GM04504 (cell line): Measurements from ENCODE around the gene RNF10.
"Not testable (repeated sequence)": the region's sequence is repeated elsewhere in the genome, so short reads cannot be mapped to it uniquely, and the experiment has no call there.

Experiments used
- DNase-seq: peaks from one replicate; pipeline ENCODE4 v3.0.0-alpha.2; 2012; ENCODE audit warnings: low read depth

RNF10 gene

DNA sequence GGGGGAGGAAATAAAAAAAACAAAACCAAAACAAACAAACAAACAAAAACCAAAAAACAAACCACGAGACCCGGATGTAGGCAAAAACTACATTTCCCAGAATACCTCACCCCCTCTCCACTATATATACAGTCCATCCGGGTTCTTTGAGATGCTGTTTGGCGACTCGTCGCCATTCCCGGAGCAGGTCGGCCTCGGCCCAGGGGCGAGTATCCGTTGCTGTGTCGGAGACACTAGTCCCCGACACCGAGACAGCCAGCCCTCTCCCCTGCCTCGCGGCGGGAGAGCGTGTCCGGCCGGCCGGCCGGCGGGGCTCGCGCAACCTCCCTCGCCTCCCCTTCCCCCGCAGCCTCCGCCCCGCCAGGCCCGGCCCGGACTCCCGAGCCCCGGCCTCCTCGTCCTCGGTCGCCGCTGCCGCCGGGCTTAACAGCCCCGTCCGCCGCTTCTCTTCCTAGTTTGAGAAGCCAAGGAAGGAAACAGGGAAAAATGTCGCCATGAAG lies at the start of gene RNF10:
RNF10 (plus strand) TSS at position 154 of the 500 bp plus-strand sequence. CDS start 456 bp downstream, outside the sequence.
- peak; percentile 76 for DNase-seq

DNA sequence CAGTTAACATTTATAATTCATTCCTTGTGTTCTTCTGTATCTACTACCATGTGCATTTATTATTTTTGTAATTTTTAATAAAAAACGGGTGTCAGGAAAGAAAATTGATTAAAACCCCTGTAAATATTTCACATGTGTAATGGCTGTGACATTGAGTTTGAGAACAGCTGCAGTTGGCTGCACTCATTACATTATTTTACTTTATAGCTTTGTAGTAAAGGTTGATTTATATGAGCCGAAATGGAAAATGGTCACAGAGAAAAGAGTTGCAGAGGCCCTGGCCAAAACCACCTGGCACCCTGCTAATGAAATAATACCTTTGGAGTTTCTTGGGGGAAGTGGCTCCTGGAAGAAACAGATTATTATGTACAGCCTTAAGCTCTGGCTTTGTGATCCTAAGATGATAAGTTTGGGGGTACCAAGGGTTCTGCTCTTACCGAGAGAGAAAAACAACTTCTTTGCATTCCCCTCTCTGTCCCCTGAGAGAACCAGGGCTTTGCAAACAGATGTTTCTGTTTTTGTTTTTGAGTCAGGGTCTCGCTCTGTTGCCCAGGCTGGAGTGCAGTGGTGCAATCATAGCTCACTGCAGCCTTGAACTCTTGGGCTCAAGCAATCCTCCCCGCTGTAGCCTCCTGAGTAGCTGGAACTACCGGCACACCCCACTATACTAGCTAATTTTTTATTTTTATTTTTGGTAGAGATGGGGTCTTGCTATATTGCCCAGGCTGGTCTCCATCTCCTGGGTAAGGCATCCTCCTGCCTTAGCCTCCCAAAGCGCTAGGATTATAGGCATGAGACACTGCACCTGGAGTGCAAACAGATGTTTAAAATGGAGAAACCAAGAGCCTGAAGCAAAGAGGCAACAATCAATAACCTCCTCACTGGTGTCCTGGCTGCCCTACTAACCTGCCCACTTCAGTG lies 47.9 kb upstream of the RNF10 start:
- no peak for DNase-seq

DNA sequence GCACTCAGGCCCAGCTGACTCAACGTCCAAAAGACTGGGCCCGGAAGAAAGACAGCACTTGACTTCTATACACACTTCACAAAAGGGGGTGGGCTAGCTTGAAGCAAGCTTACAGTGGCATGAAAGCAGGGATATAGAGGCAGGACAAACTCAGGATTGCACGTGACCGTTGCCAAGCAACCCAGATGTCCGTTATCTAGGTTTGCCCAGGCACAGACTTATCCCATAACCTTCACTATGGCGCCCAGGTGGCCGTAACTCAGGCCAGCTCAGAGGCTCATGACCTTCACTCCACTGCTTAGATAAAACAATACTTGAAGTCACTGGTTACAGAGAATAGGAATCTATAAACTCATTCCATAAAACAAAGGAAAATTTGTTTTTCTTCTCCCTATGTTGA lies 46.6 kb upstream of the RNF10 start:
- not testable (repeated sequence) for DNase-seq

DNA sequence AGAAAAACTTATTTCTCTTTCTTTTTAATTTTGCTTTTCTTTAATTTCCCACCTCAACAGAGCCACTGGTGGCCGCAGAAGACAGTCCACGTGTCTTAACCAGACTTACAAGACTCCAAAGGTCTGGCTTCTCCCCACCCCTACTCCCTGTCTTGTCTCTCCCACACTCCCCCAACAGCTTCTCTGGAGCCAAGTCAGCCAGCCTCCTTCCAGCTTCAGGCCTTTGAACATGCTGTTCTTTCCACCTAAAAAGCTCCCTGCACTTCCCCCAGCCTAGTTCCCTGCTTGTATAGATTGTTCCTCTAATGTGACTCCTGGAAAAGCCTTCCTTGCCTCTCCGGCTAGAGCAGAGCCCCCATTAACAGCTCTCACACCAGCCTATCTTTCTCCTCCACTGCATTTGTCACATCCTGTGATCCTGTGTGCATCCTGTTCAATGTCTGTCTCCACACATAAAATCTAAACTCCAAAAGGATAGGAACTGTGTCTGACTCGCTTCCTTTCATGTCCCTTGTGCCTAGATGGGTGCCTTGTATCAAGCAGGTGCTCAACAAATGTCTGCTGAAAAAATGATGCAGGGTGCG lies 46.0 kb upstream of the RNF10 start:
- DNase-seq: no peak

DNA sequence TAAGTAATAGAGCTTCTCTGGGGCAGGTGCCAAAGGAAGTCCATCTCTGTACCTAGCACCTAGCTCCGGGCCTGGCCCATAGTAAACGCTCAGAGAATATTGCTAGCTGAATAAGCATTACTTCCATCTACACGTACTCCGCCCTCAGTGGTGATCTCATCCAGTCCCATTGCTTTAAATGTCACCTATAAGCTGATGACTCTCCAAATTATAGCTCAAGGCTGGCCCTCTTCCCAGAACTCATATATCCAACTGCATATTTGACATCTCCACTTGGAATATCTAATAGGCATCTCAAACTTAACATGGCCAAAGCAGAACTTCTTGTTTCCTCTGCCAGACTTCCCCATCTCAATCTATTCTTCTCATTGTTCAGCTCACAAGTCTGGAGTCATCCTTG lies 45.1 kb upstream of the RNF10 start:
- DNase-seq: no peak

DNA sequence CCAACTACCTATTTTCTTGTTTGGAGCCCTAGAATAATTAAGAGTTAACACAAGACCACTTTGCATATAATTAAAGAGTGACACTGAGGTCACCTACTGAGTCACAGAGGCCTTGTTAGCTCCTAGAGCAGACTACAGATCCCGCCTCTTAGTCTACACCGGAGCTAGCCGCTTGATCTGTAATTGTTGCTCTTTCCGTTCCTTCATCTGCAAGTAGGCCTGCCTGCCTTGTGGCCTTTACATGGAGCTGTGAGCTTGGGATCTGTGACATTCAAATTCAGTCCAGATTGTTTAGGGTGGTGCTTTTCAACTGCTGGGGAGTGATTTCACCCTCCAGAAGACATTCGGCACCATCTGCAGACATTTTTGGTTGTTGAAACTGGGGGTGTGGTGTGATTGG lies 43.8 kb upstream of the RNF10 start:
- DNase-seq: no peak

DNA sequence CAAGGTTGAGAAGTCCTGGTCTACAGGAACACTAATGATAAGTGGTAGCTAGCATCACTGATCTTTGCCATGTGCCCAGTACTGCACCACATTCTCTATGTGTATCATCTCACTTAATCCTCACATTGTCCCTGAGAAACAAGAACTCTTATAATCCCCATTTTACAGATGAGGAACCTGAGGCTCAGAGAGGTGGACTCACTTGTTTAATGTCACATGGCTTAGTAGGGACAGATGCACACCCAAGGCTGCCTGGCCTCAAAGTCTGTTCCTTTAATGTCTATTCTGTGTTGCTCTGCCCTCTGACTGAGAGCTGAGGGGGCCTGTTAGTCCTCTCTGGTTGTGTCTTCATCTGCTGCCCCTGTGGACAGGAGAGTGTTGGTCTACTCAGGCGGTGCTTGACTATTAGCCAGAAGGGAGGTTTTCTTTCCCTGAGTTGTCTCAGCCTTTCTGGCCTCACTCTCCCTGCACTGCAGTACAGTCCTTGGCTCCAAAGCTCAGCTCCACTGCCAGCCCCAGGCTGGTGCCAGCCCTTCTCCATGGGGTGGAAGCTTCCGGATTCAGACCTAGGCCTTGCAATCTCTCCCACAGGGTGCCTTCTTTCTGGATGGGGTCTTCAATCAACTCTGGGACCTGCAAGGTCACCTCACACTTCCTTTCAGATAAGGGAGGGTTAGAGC lies 43.2 kb upstream of the RNF10 start:
- DNase-seq: no peak

DNA sequence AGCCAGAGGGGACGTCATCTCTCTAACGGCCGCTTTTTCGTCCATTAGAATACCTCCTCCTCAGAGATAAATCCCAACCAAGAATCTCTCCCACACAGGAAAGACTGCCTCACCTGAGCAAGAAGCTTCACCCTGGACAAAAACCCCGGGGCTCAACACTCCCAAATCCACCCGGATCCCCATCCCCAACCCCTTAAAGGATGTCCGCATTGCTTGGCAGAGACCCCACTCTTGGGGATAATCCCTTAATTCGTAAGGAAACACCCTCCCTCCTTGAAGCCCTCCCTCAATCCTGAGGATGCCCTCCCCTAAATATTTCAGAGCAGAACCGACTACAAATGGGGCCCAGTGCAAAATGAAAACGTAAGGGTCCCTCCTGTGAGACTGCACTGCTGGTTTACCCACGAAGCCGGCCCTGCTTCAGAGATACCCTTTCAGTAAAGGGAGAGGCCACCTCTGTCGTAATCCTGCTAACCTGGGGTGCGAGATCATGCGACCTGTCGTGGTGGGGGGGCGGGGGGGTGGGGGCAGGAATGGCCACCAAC lies 38.9 kb upstream of the RNF10 start:
- no peak for DNase-seq

DNA sequence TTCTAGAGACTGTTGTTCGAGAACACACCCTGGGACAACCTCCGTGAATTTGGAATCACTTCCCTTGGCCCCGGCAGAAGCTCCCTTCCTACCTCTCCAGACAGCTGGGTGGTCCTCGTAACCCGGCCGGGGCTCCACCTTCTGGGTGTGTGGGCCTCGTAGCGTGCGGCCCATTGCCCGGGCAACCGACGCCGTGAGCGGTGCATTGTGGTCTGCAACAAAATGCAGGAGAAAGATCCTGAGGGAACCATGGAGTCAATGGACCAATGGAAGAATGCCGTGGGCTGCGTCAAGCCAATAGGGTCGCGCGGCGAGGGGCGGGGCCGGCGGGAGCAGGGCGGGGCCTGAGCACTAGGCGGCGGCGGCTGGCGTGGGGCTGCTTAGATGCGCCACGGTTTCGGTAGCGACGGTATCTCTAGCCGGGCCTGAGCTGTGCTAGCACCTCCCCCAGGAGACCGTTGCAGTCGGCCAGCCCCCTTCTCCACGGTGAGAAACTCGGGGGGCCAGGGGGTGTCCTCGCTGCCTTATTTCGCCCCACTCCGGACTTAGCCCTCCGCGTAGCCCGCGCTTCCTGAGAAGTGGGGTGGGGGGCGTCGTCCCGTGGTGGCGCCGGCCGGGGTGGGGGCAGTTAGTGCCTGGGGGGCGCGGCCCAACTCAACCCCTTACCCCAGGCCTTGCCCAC lies 38.3 kb upstream of the RNF10 start, which contains the start of gene DYNLL1:
DYNLL1 (plus strand) TSS at position 383 of the 682 bp plus-strand sequence. CDS start 309 bp downstream, outside the sequence.
- DNase-seq: peak; percentile 88

DNA sequence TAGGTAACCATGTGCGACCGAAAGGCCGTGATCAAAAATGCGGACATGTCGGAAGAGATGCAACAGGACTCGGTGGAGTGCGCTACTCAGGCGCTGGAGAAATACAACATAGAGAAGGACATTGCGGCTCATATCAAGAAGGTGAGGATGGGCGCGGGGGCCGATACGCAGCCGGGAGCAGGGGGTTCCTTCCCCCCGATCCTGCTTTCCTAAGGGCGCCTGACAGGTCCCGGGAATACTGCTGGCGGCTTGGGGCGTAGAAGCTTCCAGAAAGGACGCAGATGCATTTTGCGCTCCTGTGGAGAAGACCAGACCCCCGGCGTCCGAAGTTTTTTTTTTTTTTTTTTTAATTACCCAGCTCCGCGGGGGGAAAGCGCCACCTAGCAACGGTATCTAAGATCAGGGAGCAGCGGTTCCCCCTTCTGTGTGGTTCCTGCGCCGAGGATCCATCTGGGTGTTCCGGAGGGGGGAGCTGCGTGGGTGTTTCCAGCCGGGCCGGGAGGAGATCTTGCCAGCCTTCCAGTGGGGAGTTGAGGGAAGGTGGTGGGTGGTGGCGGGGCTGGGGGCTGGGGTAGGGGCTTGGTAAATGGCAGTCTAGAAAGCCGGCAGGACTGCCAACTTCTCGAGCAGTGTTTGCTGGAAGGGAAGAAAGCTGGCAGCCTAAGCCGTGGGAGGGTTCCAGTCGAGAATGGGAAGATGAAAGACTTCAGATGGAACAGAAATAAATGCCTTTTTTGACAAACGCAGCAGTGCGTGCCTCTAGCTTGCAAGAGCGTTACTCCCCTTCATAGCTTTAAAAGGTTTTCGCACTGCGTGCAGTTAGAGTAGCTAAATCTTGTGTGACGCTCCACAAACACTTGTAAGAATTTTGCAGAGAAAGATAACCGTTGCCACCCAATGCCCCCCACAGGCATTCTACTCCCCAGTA lies 37.5 kb upstream of the RNF10 start:
- no peak for DNase-seq

DNA sequence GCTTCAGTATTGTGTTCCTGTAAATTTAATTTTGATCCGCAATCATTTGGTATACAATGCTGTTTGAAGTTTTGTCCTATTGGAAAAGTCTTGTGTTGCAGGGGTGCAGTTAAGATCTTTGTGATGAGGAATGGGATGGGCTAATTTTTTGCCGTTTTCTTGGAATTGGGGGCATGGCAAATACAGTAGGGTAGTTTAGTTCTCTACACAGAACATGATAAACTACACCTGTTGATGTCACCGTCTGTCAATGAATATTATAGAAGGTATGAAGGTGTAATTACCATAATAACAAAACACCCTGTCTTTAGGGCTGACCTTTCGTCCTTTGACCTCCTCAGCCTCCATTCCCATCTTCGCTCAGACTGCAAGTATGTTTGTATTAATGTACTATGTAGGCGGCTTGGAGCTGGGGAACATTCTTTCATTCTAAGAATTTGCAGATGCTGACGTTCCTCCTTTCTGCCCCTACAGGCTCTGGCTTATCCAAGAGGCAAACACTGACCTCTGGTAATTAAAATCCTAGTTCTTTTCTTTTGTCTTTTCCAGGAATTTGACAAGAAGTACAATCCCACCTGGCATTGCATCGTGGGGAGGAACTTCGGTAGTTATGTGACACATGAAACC lies 36.5 kb upstream of the RNF10 start:
- DNase-seq: no peak

DNA sequence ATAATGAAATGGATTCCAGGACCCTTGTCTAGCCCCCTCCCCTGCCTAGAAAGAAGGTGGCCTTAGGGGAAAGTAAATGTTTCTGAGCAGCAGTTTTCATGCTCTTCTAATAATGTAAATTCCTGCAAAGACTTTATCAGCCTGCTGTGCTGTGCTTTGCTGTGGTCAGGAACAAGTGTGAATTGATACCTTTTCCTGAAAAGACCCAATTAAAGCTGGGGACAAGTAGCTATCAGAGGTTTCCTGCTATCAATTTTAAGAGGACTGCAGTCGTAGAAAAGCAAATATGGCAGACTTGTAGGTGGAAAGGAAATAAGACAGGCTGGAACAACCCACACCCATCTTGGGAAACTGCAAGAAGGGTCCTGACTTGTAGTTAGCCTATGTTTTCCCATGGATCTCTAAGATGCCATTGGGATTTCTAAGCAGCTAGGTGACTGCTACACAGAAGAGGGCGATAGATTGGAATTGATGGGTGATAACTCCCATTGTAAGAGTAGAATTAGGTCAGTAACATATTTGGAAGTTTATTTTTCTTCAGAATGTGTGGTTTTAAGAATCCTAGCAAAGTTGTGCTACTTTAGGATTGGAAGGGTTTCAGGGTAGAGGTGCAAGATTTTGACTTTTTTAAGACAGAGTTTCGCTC lies 35.2 kb upstream of the RNF10 start:
- DNase-seq: no peak

DNA sequence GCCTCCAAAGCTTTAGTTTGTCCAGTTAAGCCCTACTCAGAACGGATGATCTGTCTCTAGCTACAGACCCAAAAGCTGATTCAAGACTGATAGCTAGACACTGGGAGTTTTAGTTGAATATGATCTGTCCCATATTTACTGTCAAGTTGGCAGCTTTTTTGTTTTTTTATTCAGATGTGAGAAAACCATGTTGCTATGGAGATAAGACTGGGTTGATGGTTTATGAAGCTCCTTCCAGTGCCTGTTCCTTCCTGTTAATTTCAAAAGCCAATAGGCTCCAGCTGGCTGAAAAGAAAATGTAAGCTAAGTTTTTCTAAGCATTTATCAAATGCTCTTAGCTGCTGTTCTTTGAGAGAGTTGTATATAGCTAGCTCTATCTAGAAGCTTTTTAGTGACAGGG lies 33.6 kb upstream of the RNF10 start:
- no peak for DNase-seq

DNA sequence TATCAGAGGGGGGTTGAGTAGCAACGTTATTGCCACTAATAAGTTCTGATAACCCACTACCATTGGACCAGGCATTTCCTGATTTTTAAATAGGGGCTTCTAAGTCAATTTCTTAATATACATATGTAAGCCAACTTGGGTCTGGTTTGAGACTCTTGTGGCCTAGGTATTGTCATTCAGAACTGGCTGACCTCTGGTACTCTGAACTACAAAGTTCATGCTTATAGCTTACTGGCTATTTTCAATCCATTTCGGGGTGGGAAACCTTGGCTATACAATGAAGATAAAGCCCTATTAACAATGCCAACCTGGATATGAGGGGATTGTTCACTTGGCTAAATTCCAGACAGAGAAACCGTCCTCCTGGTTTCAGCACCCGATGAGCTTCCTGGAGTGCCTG lies 29.6 kb upstream of the RNF10 start:
- no peak for DNase-seq

DNA sequence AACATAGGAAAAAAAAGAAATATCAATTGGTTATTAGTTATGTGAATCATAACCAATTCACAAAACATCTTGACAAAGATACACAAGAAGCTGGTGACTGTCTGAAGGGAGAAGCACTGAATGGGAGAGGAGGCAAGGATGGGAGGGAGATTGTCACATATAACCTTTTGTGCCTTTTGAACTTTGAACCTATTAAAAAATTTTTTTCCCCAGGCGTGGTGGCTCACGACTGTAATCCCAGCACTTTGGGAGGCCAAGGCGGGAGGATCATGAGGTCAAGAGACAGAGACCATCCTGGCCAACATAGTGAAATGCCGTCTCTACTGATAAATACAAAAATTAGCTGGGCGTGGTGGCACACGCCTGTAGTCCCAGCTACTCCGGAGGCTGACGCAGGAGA lies 25.6 kb upstream of the RNF10 start:
- no peak for DNase-seq

DNA sequence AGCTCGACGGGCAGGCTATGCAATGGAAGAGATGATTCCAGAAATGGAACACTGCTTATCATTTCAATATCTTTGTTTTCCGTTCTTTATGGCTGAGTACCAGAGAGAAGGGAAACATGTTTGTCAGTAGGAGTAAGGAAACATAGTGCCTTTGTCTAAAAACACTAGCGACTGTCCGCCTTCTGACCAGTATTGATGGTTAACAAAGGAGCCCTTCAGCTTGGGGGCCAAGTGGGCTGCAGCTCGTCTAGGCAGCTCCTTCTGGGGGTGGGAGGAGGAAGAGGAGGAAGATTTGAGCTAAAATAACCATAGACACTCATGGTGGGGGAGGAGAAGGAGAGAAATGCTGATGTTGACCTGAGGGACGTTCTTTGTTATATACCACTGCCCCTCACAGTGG lies 20.2 kb upstream of the RNF10 start:
- no peak for DNase-seq

DNA sequence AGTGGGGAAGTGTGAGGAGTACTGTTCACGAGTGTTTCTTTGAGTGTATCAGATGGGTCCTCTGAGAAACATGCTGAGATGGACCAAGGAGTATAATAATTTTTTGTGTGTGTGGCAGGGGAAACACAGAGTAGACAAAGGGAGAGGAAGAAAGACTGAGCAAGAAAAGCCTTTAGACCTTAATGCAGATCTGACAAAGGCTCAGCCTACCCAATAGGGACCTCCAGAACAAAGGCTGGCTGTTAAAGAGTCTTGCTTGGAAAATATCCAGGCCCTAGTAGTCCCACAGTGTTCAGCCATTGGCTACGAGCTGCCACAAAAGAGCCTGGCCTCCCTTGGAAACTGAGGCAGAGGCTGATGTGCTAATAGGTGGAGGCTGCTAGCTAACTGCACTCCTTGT lies 18.7 kb upstream of the RNF10 start:
- DNase-seq: no peak

DNA sequence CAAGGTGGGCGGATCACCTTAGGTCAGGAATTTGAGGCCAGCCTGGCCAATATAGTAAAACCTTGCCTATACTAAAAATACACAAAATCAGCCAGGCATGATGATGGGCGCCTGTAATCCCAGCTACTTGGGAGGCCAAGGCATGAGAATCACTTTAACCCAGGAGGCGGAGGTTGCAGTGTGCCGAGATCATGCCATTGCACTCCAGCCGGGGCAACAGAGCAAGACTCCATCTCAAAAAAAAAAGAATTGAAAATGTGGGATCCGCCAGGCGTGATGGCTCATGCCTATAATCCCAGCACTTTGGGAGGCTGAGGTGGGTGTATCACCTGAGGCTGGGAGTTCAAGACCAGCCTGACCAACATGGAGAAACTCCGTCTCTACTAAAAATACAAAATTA lies 14.8 kb upstream of the RNF10 start:
- DNase-seq: not testable (repeated sequence)

DNA sequence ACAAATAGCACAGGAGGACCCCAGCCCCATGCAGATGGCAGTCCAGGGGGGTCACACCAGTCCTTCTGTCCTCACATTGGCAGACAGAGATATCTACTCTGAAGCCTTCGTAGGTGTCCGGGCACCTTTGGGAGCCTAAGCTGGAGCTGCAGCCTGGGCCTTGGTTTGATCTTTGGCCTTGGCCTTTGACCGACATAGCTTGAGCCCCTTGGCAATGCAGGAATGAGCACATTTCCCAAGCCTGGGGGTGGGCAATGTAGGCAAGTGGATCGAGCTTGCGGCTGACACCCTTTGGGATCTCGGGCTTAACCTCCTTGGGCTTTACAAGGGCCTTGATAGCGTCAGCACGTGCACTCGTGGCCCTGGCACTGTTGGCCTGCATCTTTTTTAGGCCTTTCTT lies 11.6 kb upstream of the RNF10 start:
- no peak for DNase-seq
